Stimulated activated CD8-positive, alpha-beta memory T cell treated with anti-CD3 and anti-CD28 coated beads, Interleukin-12 subunit alpha, Interleukin-12 subunit beta, amount 100 ng/mL, for 4 hours (primary cell): ENCODE results near the gene SHISA9.
"Not testable (repeated sequence)": the region's sequence is repeated elsewhere in the genome, so short reads cannot be mapped to it uniquely, and the experiment has no call there.

Experiments
- DNase-seq: peaks from one replicate; pipeline ENCODE4 v3.0.0-alpha.2; 2020; ENCODE audit warnings: low read depth

Gene SHISA9

GRCh38 chr16:12901597-12902461, at the start of gene SHISA9:
Gene SHISA9, plus strand, starts transcription at chr16:12901598.
- no peak for DNase-seq

- DNase-seq, result no peak
Observed at GRCh38 chr16:12853972-12854371, 47.4 kb upstream of the SHISA9 start.

GRCh38 chr16:12857435-12857834, 44.0 kb upstream of the SHISA9 start:
- DNase-seq, result not testable (repeated sequence)

DNA sequence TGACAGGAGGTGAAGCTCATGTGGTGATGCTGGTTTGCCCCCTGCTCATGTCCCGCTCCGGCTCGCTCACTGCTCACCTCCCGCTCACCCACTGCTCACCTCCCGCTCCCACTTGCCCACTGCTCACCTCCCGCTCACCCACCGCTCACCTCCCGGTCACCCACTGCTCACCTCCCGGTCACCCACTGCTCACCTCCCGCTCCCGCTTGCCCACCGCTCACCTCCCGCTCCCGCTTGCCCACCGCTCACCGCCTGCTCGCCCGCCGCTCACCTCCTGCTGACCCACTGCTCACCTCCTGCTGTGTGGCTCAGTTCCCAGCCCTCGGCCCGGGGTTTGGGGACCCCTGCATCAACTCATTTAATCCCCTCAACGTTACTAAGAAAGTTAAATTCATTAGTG, 39.1 kb upstream of the SHISA9 start:
- DNase-seq, result no peak

DNA sequence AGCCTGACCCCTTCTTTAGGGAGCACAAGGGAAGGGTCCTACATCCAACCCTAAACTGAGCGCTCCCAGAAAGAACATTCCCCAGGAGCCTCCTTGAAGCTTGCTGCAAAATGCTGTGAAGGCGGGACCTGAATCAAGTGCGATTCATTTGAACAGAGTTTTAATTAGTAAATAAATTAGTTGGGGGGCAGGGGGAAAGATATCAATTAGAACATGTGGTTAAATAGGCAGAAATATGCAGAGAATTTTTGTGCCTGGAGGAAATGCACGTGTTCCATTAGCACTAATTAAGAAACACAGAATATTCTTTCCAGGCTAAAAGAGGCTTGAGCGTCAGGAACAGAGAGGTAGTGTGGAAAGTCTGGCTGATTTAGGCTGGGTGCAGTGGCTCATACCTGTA, 38.5 kb upstream of the SHISA9 start:
- DNase-seq, result no peak

DNA sequence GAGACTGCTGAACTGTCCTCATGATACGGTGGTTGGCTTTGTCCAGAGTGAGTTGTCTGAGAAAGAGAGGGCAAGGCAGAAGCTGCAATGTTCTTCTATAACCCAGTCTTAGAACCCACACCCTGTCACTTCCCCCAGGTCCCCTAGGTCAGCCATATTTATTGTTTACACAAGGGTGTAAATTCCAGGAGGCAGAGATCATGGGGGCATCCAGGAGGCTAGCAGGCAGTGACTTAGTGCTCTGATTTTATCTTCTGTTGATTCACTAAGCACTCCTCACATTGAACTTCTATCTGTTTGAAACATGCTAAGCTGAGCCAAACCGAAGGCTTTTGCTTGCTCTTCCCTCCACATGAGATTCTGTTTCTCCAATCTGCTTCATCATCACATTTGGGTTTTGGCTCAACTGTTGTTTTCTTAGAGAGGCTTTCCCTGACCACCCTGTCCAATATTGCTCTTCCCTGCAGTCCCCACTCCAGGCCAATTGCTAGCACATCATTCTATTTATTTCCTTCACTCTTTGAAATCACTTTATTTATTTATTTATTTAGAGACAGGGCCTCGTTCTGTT, 34.3 kb upstream of the SHISA9 start:
- DNase-seq, result no peak

GRCh38 chr16:12868169-12868568, 33.2 kb upstream of the SHISA9 start:
- no peak for DNase-seq

- DNase-seq, result no peak
Observed at GRCh38 chr16:12868788-12869187, 32.6 kb upstream of the SHISA9 start.

DNA sequence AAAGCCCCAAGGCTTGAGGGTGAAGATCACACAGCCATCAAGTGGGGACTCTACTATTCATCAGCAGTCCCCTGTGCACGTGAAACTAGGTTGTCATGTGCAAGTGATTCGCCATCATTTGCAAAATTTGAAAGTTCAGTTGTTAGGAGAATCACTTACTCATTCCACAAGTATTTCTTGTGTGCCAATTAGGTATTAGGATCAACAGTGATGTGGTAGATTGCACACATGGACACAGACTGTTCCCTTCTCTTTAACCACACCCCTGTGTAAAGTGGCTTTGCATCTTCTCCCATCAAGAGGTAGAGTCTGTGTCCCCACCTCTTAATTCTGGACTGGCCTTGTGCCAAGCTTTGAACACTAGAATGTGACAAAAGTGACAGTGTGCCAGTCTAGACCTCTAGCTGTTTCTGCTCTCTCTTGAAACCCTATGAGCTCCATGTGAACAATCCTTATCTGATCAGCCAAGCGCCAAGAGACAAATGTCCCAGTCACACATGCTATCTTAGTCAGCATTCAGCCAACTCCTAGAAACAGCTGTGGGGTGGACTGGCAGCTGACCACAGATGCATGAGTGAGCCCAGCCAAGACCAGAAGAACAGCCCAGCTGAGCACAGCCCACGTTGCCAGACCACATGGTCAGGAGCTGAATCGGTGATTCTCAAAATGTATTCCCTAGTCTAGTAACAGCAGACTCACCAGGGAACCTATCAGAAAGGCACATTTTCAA, 31.5 kb upstream of the SHISA9 start:
- no peak for DNase-seq

DNA sequence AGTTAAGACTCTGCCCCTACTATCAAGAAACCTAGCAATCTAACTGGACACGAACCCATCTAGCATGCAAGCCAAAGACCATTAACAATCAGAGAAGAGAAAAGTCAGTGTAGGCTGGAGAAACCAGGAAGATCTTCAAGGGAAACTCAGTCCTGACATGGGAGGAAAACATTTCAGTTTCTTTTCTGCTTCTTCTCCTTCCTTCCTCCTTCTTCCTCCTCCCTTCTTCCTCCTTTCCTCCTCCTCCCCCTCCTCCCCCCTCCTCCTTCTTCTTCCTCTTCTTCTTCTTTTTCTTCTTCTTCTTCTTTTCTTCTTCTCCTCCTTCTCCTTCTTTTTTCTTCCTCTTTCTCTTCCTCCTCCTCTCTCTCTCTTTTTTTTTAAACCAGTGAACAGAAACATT, 29.6 kb upstream of the SHISA9 start:
- no peak for DNase-seq

DNA sequence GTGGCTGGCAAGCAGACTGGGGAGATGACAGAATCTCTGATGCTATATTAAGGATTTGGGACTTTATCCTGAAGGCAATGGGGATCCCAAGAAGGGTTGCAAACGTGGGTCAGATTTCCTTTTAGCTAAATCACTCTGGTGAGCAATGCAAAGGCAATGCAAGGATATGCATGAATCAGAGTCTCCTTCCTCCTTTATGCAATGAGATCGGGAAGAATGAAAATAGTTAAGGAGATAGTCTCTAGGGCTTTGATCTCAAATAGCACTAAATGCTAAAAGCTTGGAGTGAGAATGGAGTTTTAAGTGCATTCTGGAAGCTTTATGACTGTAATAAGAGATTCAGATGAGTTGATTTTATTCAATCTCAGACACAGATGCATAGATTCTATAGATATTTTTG, 27.2 kb upstream of the SHISA9 start:
- DNase-seq, result no peak

DNA sequence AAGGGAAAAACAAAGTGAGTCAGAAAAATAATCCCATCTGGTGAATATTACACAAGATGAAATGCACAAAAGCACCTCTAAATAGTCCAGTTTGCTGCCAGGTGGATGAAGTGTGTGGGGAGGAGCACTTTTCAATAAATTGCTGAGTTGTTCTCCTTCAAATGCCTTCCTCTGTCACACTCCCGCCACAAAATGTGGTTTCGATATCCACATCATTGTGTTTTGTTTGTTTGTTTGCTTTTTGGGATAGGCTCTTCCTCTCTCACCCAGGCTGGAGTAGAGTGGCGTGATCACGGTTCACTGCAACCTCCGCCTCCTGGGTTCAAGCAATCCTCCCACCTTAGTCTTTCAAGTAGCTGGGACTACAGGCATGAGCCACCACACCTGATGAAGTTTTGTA, 24.6 kb upstream of the SHISA9 start:
- no peak for DNase-seq

GRCh38 chr16:12878973-12879372, 22.4 kb upstream of the SHISA9 start:
- no peak for DNase-seq

GRCh38 chr16:12879812-12880211, 21.6 kb upstream of the SHISA9 start:
- DNase-seq, result no peak

DNA sequence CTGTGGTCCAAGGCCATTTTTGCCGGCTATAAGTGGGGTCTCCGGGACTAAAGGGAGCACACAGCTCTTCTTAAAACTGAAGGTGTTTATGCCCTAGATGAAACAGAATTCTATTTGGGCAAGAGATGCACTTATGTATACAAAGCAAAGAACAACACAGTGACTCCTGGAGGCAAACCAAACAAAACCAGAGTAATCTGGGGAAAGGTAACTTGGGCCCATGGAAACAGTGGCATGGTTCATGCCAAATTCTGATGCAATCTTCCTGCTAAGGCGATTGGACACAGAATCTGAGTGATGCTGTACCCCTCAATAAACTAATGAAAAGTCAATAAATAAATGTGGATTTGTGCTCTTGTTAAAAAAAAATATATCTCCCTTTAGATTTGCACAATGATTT, 20.2 kb upstream of the SHISA9 start:
- no peak for DNase-seq

DNA sequence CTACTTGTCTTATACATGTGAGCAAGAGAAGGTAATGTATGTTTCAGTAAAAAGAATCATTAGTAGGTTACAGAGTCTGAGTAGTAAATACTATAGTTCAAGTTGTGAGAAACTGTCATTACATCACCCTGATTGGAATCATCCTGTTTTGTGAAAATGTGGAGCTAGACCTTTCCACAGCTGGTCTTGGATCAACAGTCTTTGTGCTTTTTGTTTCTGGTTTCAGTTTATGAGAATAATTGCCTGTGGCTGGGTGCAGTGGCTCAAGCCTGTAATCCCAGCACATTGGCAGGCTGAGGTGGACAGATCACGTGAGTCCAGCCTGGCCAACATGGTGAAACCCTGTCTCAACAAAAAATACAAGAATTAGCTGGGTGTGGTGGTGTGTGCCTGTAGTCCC, 19.7 kb upstream of the SHISA9 start:
- no peak for DNase-seq

DNA sequence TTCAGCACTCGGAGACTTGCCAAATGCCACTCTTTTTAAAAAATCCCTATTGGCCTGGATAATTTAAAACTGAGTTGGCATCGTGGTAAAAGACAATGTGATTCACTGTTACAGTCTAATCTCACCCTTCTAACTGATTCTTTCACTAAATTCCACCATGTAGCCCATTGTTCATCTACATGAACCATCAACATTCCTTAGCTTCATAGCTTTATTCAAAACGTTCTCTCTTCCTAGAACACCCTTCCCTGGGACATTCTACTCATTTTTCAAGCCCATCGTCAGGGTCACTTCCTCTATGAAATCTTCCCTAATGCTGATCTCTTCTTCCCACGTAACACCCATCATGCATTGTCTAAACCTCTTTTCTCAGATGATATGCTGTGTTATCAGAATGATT, 15.7 kb upstream of the SHISA9 start:
- DNase-seq, result no peak

GRCh38 chr16:12891836-12892235, 9.6 kb upstream of the SHISA9 start:
- no peak for DNase-seq

- no peak for DNase-seq
Observed at GRCh38 chr16:12893050-12893750, 8.2 kb upstream of the SHISA9 start.

- DNase-seq, result no peak
Observed at GRCh38 chr16:12896562-12896961, 4.8 kb upstream of the SHISA9 start.

- DNase-seq, result no peak
Observed at GRCh38 chr16:12898551-12898950, 2.8 kb upstream of the SHISA9 start.

GRCh38 chr16:12899529-12900143, 1.8 kb upstream of the SHISA9 start:
- DNase-seq, result no peak
